OCI-LY3 (cell line): Measurements from ENCODE around the gene TMEM209.

Experiments used
- CTCF ChIP-seq: fragments of 200-600, 300-600 bp; sonication (generic); IDR thresholded peaks from 2 replicates; pipeline ENCODE4 v1.5.1; 2014; ENCODE audit warnings: antibody characterized with exemption, low read length, low read depth
- EZH2phosphoT487 ChIP-seq: fragments of 200-600 bp; shearing (Covaris generic); IDR thresholded peaks from 2 replicates; pipeline ENCODE4 v1.6.1; 2018; ENCODE audit warnings: antibody characterized with exemption, mixed run types, low read depth

DNA sequence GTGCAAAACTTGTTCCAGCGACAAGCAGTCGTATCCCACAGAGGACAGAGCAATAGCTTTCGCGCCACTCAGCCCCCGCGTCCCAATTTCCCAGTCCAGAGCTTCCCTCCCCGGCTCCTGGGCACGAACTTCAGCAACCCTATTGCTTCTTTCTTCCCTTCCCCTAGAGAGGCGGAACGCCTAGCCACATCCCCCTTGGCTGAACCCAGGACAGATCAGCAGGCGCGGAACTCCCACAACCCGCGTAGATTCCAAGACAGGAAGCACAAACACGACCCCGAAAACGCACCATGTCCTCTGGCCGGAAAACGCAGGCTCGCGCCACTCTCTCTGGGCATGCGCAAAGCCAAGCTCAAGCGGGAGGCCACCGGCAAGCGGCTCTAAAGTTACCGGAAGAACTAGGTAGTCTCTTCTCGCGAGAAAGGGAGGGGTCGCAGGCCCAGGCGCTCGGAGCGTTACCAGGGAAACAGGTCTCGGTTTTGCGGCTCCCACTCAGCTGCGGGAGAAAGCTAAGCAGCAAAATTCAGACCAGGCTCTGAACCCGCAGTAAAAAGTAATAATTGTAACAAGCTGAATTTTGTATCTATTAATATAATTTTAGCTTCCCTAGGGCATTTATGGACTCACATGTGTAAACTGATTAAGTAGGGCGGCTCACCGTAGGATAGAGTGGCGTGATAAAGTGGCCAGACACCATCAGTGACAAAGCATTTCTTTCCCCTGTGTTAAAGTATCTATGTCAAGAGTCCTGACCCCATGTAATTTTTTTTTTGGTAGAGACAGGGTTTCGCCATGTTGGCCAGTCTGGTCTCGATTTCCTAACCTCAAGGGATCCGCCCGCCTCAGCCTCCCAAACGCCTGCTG is at the start of gene TMEM209:
- no peak for TF ChIP-seq CTCF
- no peak for TF ChIP-seq EZH2phosphoT487
